HG03097 (cell line): ENCODE data around the gene MED15.
"Not testable (repeated sequence)": the region's sequence is repeated elsewhere in the genome, so short reads cannot be mapped to it uniquely, and the experiment has no call there.

ENCODE experiments used
- ATAC-seq: cut with Tn5 transposase; IDR thresholded peaks from one replicate; pipeline ENCODE4 v1.9.1; 2021; ENCODE audit not compliant: unreplicated experiment, low FRiP score

Gene MED15

GRCh38 chr22:20528405-20528978, 21.1 kb downstream of the MED15 start:
- no peak for ATAC-seq

- ATAC-seq: no peak
Observed at GRCh38 chr22:20530368-20531153, 23.2 kb downstream of the MED15 start.

- no peak for ATAC-seq
Observed at GRCh38 chr22:20531154-20531403, 23.7 kb downstream of the MED15 start.

GRCh38 chr22:20531404-20532201, 24.2 kb downstream of the MED15 start:
- no peak for ATAC-seq

- ATAC-seq: no peak
Observed at GRCh38 chr22:20532256-20532993, 25.0 kb downstream of the MED15 start.

GRCh38 chr22:20533095-20533878, 25.9 kb downstream of the MED15 start:
- ATAC-seq: no peak

- ATAC-seq: no peak
Observed at GRCh38 chr22:20533879-20534265, 26.5 kb downstream of the MED15 start.

- ATAC-seq: no peak
Observed at GRCh38 chr22:20536590-20537324, 29.3 kb downstream of the MED15 start.

- no peak for ATAC-seq
Observed at GRCh38 chr22:20537325-20537756, 29.9 kb downstream of the MED15 start.

- no peak for ATAC-seq
Observed at GRCh38 chr22:20537983-20538382, 30.6 kb downstream of the MED15 start.

- ATAC-seq: not testable (repeated sequence)
Observed at GRCh38 chr22:20538875-20539274, 31.5 kb downstream of the MED15 start.

- no peak for ATAC-seq
Observed at GRCh38 chr22:20542055-20542454, 34.6 kb downstream of the MED15 start.

- ATAC-seq: no peak
Observed at GRCh38 chr22:20542736-20543135, 35.3 kb downstream of the MED15 start.

GRCh38 chr22:20545318-20545634, 37.9 kb downstream of the MED15 start:
- ATAC-seq: not testable (repeated sequence)

GRCh38 chr22:20545681-20546521, 38.5 kb downstream of the MED15 start:
- ATAC-seq: no peak

GRCh38 chr22:20546541-20546950, 39.1 kb downstream of the MED15 start:
- no peak for ATAC-seq

GRCh38 chr22:20547029-20547428, 39.6 kb downstream of the MED15 start:
- ATAC-seq: no peak

- no peak for ATAC-seq
Observed at GRCh38 chr22:20548806-20549205, 41.4 kb downstream of the MED15 start.
